HCT116 (cell line): Measurements from ENCODE around the gene RRAS2. TPM values are rescaled to one million over a fixed set of nuclear protein-coding genes. Genes with fewer than 3 reads are reported as not detected.

Experiments
- ATAC-seq: fragments of 200-7000 bp; cut with Tn5 transposase; 2 replicates; pipeline ENCODE4 v1.9.1; 2020; ENCODE audit warnings: mild to moderate bottlenecking, moderate library complexity
- BruUV-seq: library from RNA; stranded (reverse); fragments of 400-500 nt; replicated peaks from 2 replicates; lab custom pipeline; 2021; lab: Mats Ljungman, UMichigan
- CTCF ChIA-PET: fragments of 300-600 bp; sonication (Branson Sonifier 250); formaldehyde crosslinking; loops from one replicate; lab custom pipeline; 2021; ENCODE audit warnings: antibody characterized with exemption; lab: Charles Lee
- POLR2A ChIA-PET: fragments of 300-600, 350-600 bp; sonication (Branson Sonifier 250); formaldehyde crosslinking; loops from one replicate; lab custom pipeline; 2021; ENCODE audit warnings: antibody characterized with exemption; lab: Charles Lee
- RAD21 ChIA-PET, 2 experiments: fragments of 300-600 bp; sonication (Branson Sonifier 250); formaldehyde crosslinking; loops; one replicate each; lab custom pipeline; 2023; ENCODE audit warnings: low total read pairs in 2 of 2; ENCODE audit not compliant: uncharacterized antibody in 2 of 2, unreplicated experiment in 2 of 2, low non-redundant PET in 1 of 2; lab: Charles Lee
- DNase-seq: peaks from one replicate; pipeline ENCODE4 v3.0.0-alpha.2; 2010; ENCODE audit warnings: low read depth, low spot score
- H2AFZ ChIP-seq: fragments of 200-600 bp; shearing (Covaris generic), sonication (generic); 2 replicates; pipeline ENCODE4 v1.6.1; 2017; ENCODE audit warnings: low read depth, mixed run types, mixed read lengths, antibody characterized with exemption, low read length; ENCODE audit not compliant: poor library complexity, severe bottlenecking
- H3K27ac ChIP-seq: 2 replicates; pipeline ENCODE4 v1.5.1; 2012; ENCODE audit warnings: low read depth, low read length
- H3K27me3 ChIP-seq: fragments of 200-600 bp; sonication (generic); 2 replicates; pipeline ENCODE4 v1.6.1; 2016; ENCODE audit warnings: mixed run types, low read length, mixed read lengths; ENCODE audit not compliant: insufficient read depth
- H3K36me3 ChIP-seq, 2 experiments: fragments of 200-500 bp in 1 of 2; fragments of 200-600 bp in 1 of 2; sonication (Bioruptor generic) in 1 of 2; sonication (generic) in 1 of 2; 2 replicates each; pipeline versions ENCODE4 v1.5.1 to v1.6.1; 2014 to 2016; ENCODE audit warnings: low read length in 2 of 2, inconsistent platforms in 1 of 2, mixed read lengths in 1 of 2, mixed run types in 1 of 2; ENCODE audit not compliant: insufficient read depth in 2 of 2, control insufficient read depth in 1 of 2
- H3K4me1 ChIP-seq, 2 experiments: fragments of 200-600 bp in 1 of 2; sonication (generic) in 1 of 2; 2 replicates each; pipeline versions ENCODE4 v1.5.1 to v1.6.1; 2012 to 2017; ENCODE audit warnings: low read length in 2 of 2, inconsistent platforms in 1 of 2, mild to moderate bottlenecking in 1 of 2, mixed read lengths in 1 of 2, mixed run types in 1 of 2, moderate library complexity in 1 of 2; ENCODE audit not compliant: insufficient read depth in 2 of 2, control insufficient read depth in 1 of 2
- H3K4me2 ChIP-seq: fragments of 200-600 bp; sonication (generic); 2 replicates; pipeline ENCODE4 v1.6.1; 2017; ENCODE audit warnings: mixed run types, low read length, mixed read lengths
- H3K4me3 ChIP-seq, 2 experiments: fragments of 200-600 bp in 1 of 2; sonication (generic) in 1 of 2; replicated peaks in 1 of 2; 2 replicates each; pipeline ENCODE4 v1.5.1; 2011 to 2016; ENCODE audit warnings: low read length in 2 of 2, control low read depth in 1 of 2, low read depth in 1 of 2, mild to moderate bottlenecking in 1 of 2, mixed read lengths in 1 of 2, mixed run types in 1 of 2
- H3K79me2 ChIP-seq: fragments of 200-600 bp; sonication (generic); 2 replicates; pipeline ENCODE4 v1.6.1; 2017; ENCODE audit warnings: mild to moderate bottlenecking, mixed run types, low read length, moderate library complexity, mixed read lengths; ENCODE audit not compliant: insufficient read depth
- H3K9ac ChIP-seq: fragments of 200-600 bp; sonication (generic); 2 replicates; pipeline ENCODE4 v1.6.1; 2016; ENCODE audit warnings: low read length, mixed read lengths
- H3K9me2 ChIP-seq: fragments of 200-600 bp; sonication (generic), shearing (Covaris generic); 2 replicates; pipeline ENCODE4 v1.6.1; 2017; ENCODE audit warnings: mixed run types, mild to moderate bottlenecking, moderate library complexity; ENCODE audit not compliant: insufficient read depth
- H3K9me3 ChIP-seq, 2 experiments: fragments of 200-500 bp in 1 of 2; fragments of 200-600 bp in 1 of 2; sonication (Bioruptor generic) in 1 of 2; sonication (generic) in 1 of 2; 2 replicates each; pipeline ENCODE4 v1.6.1; 2014 to 2017; ENCODE audit warnings: low read length in 2 of 2, mixed read lengths in 2 of 2, inconsistent platforms in 1 of 2, low read depth in 1 of 2, mild to moderate bottlenecking in 1 of 2, mixed run types in 1 of 2, moderate library complexity in 1 of 2; ENCODE audit not compliant: control insufficient read depth in 1 of 2, insufficient read depth in 1 of 2
- H4K20me1 ChIP-seq: fragments of 200-600 bp; sonication (generic), shearing (Covaris generic); 2 replicates; pipeline ENCODE4 v1.6.1; 2017; ENCODE audit warnings: mixed run types, mild to moderate bottlenecking, moderate library complexity; ENCODE audit not compliant: insufficient read depth
- EGR1 ChIP-seq: IDR thresholded peaks from 2 replicates; pipeline ENCODE4 v1.6.1; 2012; ENCODE audit warnings: low read depth
- FOSL1 ChIP-seq: IDR thresholded peaks from 2 replicates; pipeline ENCODE4 v1.6.1; 2012; ENCODE audit warnings: low read depth
- POLR2A ChIP-seq: IDR thresholded peaks from 2 replicates; pipeline ENCODE4 v1.7.0; 2011; ENCODE audit warnings: borderline replicate concordance; ENCODE audit not compliant: insufficient read depth, insufficient read length; ENCODE audit errors: extremely low read depth
- RAD21 ChIP-seq: IDR thresholded peaks from 2 replicates; pipeline ENCODE4 v1.6.1; 2012; ENCODE audit warnings: low read depth, mild to moderate bottlenecking
- ZFX ChIP-seq: fragments of 450-650 bp; IDR thresholded peaks from 2 replicates; pipeline ENCODE4 v1.6.1; 2017
- intact Hi-C: fragments of 100-400 bp; cut with micrococcal nuclease; formaldehyde crosslinking; loops from 2 replicates; pipeline ENCODE4 v1.10.0; 2022
- total RNA-seq: library from RNA; stranded (reverse); gene quantifications from one replicate; pipeline ENCODE4 v1.2.1, GENCODE V29; 2021; ENCODE audit not compliant: unreplicated experiment
- TF ChIP-seq, protein P1 (sequence below), 3 experiments: fragments of 200-600 bp in 1 of 3; sonication (generic) in 1 of 3; IDR thresholded peaks in 2 of 3; conservative IDR thresholded peaks in 1 of 3; 2 replicates each; pipeline ENCODE4 v1.5.1; 2012 to 2017; ENCODE audit warnings: low read depth in 2 of 3, low read length in 2 of 3, antibody characterized with exemption in 1 of 3, borderline replicate concordance in 1 of 3, control low read depth in 1 of 3, mild to moderate bottlenecking in 1 of 3, mixed read lengths in 1 of 3, mixed run types in 1 of 3, moderate library complexity in 1 of 3; ENCODE audit not compliant: insufficient read depth in 1 of 3
- TF ChIP-seq, protein P2 (sequence below): IDR thresholded peaks from 2 replicates; pipeline ENCODE4 v1.6.1; 2012
- TF ChIP-seq, protein P3 (sequence below): IDR thresholded peaks from 2 replicates; pipeline ENCODE4 v1.6.1; 2012

RRAS2 gene
- total RNA-seq, 1 experiment from 2014 or later: 54.5 TPM

DNA sequence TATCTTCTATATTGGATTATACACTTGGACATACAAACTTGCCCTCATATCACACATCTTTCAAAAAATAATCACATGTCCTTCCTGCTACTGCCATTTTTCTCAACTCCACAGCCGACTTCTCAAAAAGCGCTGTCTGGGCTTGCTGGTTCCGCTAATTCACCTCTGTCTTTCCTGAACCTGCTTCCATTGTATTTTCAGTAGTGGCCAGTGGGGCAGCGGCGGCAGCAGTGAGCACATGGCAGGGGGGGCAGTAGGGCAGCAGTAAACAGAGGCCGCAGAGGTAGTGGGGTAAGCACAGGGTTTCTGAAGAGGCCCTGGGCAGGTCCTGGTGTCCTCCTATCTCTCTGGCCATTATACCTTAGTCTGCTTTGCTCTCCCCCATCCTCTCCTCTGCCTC lies 126.3 kb downstream of the RRAS2 start:
- Histone ChIP-seq H3K9me3 (no peaks in the 10 kb centered on the region), H3K9ac (no peak overlapping the region), H3K27ac (no peak overlapping the region), H3K4me3 (no peak overlapping the region), H4K20me1 (no peaks in the 10 kb centered on the region), H3K79me2 (no peaks in the 10 kb centered on the region), H3K4me1 (no peaks in the 10 kb centered on the region), H3K27me3 (peaks cover 39% of the 10 kb centered on the region), H3K4me2 (no peak overlapping the region), H3K36me3 (no peaks in the 10 kb centered on the region), H3K9me2 (no peaks in the 10 kb centered on the region), H2AFZ (no peak overlapping the region)
- CTCF ChIA-PET: interaction anchor here (0.9 to 1.5 kb wide), 4 partner anchors 13 to 262 kb away, joined by 3 to 5 read pairs (median 3); no protein-coding TSS in a partner anchor
- RAD21 ChIA-PET: no interaction called here
- TF ChIP-seq POLR2A (no peak), ZFX (no peak), EGR1 (no peak), FOSL1 (no peak), RAD21 (peak; percentile 20; the same call in 1 of the 2 replicates)
- TF ChIP-seq, protein P1, sequence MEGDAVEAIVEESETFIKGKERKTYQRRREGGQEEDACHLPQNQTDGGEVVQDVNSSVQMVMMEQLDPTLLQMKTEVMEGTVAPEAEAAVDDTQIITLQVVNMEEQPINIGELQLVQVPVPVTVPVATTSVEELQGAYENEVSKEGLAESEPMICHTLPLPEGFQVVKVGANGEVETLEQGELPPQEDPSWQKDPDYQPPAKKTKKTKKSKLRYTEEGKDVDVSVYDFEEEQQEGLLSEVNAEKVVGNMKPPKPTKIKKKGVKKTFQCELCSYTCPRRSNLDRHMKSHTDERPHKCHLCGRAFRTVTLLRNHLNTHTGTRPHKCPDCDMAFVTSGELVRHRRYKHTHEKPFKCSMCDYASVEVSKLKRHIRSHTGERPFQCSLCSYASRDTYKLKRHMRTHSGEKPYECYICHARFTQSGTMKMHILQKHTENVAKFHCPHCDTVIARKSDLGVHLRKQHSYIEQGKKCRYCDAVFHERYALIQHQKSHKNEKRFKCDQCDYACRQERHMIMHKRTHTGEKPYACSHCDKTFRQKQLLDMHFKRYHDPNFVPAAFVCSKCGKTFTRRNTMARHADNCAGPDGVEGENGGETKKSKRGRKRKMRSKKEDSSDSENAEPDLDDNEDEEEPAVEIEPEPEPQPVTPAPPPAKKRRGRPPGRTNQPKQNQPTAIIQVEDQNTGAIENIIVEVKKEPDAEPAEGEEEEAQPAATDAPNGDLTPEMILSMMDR (IDR thresholded peaks at IDR 0.05 in 2 of 3, conservative IDR thresholded peaks at IDR 0.05 in 1 of 3; ENCODE audit: borderline replicate concordance in 1 of 3, insufficient read depth in 1 of 3, low read depth in 2 of 3, low read length in 2 of 3): peak; percentile 17 to 79 (median 75); a peak in 5 of 6 replicates
- TF ChIP-seq, protein P2, sequence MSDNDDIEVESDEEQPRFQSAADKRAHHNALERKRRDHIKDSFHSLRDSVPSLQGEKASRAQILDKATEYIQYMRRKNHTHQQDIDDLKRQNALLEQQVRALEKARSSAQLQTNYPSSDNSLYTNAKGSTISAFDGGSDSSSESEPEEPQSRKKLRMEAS: no peak
- TF ChIP-seq, protein P3, sequence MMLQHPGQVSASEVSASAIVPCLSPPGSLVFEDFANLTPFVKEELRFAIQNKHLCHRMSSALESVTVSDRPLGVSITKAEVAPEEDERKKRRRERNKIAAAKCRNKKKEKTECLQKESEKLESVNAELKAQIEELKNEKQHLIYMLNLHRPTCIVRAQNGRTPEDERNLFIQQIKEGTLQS: no peak
- ATAC-seq (peak; percentile 94), DNase-seq (no peak)
- no TSS peak for BruUV-seq
- POLR2A ChIA-PET: no interaction called here
- intact Hi-C loops: no loop called here
